GM08714 (cell line): ENCODE results near the gene JAM2.
"Not testable (repeated sequence)": the region's sequence is repeated elsewhere in the genome, so short reads cannot be mapped to it uniquely, and the experiment has no call there.

Source experiments
- H3K4me3 ChIP-seq: fragments of 200-500 bp; sonication (Bioruptor generic); 2 replicates; pipeline ENCODE4 v1.5.1; 2014; ENCODE audit warnings: mild to moderate bottlenecking, low read length, inconsistent platforms
- ZNF274 ChIP-seq: IDR thresholded peaks from 2 replicates; pipeline ENCODE4 v1.6.1; 2012; ENCODE audit warnings: mild to moderate bottlenecking, low read depth, low read length

Gene JAM2

GRCh38 chr21:25676451-25676850 lies 37.4 kb downstream of the JAM2 start:
- no peak overlapping the region for H3K4me3 ChIP-seq
- no peak for TF ChIP-seq ZNF274

DNA sequence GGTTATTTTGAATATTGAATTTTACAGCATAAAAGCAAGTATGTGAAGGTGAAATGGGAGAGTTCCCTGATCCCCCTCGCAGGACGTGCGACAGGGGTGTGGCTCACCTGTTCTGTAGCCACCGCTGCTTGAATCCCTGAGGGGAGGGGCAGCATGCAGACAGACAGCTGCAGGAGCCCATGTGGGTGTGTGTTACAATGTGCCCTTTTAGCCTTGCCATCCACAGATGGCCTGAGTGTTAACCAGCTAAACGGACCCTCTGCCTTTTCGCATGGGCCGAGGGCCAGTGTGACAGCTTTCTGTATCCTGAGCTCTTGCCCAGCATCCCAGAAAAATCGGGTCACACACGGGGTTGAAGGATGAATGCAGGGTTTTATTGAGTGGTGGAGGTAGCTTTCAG lies 43.3 kb downstream of the JAM2 start:
- TF ChIP-seq ZNF274 = no peak
- H3K4me3 ChIP-seq = no peak overlapping the region

DNA sequence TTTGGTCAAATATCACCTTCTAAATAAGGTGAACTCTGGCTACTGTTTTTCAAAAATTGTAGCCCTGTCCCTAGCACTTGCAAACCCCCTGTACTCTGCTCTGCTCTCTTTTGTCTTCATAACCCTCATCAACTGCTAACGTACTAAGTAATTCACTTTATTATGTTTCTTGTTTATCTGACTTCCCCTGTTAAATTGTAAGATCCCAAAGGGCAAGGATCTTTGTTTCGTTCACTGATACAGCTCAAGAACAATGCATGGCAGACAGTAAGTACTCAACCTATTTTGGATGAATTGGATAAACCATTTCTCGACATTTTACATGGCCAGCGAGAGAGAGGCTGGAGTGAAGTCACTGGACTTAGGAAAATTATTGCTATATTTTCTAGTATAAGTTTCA lies 48.7 kb downstream of the JAM2 start:
- no peak for TF ChIP-seq ZNF274
- no peak overlapping the region for H3K4me3 ChIP-seq

- H3K4me3 ChIP-seq = no peak overlapping the region
- no peak for TF ChIP-seq ZNF274
Measured at GRCh38 chr21:25688275-25689155, 49.5 kb downstream of the JAM2 start.

DNA sequence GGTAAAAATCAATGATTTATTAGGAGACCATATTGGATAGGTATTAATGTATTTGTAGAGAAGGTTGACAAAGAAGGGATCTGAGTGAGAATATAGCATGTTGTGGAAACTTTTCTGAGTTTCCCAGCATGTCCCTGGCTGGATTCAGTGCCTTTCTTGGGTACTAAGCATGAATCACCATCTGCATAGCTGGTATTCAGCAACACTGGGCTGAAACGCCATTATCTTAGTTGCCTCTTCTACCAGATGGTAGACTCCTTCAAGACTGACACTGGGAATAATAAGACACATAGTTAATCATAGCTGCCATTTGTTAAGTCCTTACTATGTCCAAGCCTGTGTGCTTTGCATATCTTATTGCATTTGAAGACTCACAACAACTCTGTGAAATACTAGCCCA lies 50.2 kb downstream of the JAM2 start:
- no peak for TF ChIP-seq ZNF274
- no peak overlapping the region for H3K4me3 ChIP-seq

- H3K4me3 ChIP-seq = no peak overlapping the region
- TF ChIP-seq ZNF274 = no peak
Measured at GRCh38 chr21:25691976-25692375, 52.9 kb downstream of the JAM2 start.

DNA sequence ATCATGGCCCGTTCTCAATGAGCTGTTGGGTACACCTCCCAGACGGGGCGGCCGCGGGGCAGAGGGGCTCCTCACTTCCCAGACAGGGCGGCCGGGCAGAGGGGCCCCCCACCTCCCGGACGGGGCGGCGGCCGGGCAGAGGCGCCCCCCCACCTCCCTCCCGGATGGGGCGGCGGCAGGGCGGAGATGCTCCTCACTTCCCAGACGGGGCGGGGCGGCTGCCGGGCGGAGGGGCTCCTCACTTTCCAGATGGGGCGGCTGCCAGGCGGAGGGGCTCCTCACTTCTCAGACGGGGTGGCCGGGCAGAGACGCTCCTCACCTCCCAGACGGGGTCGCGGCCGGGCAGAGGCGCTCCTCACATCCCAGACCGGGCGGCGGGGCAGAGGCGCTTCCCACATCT lies 56.4 kb downstream of the JAM2 start:
- not testable (repeated sequence) for H3K4me3 ChIP-seq

DNA sequence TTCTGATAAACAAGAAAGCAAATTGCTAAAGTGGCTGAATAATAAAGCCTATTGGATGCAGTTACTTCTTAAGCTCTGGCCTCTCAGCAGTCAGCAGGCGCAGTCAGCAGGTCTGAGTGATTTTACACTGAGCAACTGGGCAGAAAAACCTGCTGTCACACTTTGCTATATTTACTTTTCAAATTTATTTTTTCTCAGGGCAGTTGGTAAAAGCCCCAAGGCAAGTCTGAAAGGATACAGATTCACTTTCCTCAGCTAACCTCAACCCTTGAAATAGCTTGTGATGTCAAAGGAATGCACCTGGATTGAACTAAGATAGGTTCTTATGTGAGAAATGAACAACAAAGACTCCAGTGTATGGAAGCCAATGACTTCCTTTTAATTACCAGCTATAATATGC lies 61.7 kb downstream of the JAM2 start:
- no peak overlapping the region for H3K4me3 ChIP-seq
- no peak for TF ChIP-seq ZNF274

DNA sequence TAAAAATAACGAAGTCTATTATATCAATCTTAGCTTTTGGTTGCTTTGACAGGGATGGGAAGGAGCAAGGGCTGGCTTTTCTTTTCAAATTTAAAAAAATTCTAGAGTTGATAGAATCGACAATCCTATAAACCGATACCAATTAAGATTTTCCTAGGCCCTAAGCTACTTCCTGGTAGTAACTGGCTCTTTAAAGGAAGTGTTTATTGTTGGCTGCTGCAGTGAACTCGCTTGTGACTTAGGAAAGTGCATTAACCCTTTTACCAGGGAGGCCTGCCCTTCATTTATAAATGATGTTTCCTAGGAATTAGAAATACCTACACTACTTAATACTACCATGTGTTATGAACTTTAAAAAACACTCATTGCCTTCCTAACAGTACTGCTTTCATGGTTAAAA lies 62.5 kb downstream of the JAM2 start:
- TF ChIP-seq ZNF274 = no peak
- H3K4me3 ChIP-seq = no peak overlapping the region

DNA sequence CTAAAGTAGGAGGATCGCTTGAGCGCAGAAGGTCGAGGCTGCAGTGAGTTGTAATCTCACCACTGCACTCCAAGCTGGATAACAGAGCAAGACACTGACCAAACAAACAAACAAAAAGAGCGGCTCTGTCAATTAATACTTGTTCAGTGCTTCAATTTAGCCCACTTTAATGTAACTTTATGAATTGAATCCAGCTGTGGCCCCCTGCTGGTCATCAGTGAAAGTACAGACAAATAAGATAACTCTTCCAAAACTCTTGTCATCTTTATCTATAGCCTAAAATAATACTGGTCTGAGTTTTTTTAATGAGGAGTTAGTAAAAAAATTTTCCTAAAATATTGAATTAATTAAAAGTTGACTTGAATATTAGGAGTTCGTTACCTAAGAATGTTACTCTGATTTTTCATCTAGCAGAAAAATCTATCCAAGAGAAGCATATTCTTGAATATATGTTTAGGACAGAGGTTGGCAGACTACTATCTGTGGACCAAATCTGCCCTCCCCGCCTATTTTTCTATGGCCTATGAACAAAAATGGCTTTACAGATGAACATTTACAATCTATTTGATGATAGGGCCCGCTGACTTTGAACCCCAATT lies 69.5 kb downstream of the JAM2 start:
- H3K4me3 ChIP-seq = no peak overlapping the region
- TF ChIP-seq ZNF274 = no peak

DNA sequence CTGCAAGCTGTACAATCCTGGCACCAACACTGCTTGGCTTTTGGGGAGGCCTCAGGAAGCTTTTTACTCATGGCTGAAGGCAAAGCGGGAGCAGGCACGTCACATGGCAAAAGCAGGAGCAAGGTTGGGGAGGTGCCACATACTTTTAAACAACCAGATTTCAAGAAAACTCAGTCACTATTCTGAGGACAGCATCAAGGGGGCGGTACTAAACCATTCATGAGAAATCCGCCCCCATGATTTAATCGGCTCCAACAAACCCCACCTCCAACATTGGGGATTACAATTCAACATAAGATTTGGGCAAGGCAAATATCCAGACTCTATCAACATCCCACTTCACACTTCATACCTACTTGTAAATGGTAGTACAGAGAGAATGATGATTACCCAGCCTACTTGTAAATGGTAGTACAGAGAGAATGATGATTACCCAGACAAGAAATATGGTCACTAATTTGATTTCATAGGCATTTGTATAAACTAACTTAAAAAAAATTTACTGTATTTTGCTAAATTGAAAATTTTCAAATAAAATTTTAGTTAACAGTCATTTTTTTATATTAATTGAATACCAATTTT lies 70.7 kb downstream of the JAM2 start:
- H3K4me3 ChIP-seq = no peak overlapping the region

DNA sequence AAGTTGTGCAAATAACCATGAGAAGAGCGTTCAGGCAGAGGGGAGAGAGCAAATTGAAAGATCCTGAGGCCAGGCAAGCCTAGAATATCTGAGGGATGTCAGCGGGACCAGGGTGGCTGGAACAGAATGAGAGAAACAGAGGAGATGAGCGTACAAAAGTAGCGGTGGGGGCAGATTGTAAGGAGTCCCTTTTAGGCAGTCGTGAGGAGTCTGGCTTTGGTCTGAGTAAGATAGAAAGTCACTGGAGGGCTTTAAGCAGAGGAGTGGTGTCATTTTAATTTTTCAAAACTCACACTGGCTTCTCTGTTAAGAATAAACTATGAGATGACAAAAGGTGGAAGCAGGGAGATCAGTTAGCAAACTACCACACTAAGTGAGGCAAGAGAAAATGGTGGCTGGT lies 71.5 kb downstream of the JAM2 start:
- TF ChIP-seq ZNF274 = no peak
- H3K4me3 ChIP-seq = no peak overlapping the region

More for the DNA sequence above, 70.7 kb downstream of the JAM2 start:
- TF ChIP-seq ZNF274 = no peak

GRCh38 chr21:25714066-25714465 lies 75.0 kb downstream of the JAM2 start:
- H3K4me3 ChIP-seq = not testable (repeated sequence)

DNA sequence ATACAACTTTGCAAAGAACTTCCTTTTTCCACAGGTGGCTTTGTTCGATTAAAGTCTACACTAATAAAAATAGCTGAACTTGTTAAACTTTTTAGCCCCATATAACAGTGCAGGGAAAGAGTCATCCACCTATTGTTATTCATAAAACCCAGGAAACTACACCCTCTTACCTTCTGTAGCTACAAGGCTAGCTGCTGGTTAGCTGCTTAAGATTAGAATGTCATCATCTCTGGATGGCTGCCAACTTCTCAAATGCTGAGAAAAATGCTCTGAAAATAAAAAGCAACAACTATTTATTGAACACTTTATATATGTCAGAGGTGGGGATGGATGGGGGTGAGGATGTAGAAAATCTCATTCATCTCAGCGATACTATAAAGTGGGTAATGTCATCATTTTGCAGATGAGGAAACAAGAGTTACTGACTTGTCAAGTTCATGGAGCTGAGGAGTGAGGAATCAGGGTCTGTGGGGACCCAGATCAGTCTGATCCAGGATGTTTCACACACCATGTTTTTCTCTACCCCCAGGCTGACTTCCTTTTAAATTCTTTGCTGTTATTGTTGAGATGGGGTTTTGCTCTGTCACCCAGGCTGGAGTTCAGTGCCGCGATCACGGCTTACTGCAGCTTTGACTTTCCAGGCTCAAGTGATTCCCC lies 78.6 kb downstream of the JAM2 start:
- no peak overlapping the region for H3K4me3 ChIP-seq
- TF ChIP-seq ZNF274 = no peak

DNA sequence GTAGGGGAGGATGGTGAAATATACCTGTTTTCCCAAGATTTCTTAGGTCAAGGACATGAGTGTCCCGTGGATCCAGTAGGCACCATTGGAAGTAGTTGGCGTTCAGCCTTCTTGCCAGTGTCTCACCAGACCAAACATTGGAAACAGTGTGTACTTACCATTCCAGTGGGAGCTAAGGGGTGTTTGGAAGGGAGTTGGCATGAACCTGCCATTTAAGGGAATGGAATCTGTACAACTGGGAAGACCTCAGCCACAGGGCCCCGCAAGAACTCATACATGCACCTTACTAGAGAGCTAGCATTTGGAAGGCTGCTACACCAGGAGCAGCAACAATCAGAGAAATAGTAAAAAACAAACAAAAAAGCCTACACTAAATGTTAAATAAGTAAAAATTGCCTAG lies 82.9 kb downstream of the JAM2 start:
- no peak for TF ChIP-seq ZNF274
- H3K4me3 ChIP-seq = no peak overlapping the region

DNA sequence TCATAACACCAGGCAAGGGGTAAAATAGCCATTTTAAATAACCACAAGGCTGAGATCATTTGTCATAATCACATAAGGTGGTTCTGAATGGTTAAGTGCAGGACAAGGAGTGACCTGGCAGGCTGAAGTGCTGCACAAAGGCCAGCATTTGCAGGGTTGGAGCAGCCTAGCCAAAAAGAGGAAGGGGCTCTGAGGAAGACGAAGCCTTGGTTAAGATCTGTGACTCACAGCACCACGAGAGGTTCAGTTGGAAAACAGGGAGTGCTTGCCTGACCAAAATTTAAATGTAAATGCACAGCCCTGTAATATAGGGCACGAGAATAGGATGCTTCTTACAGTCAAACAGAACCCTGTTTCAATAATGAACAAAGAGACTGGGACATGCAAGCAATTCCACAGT lies 83.6 kb downstream of the JAM2 start:
- no peak overlapping the region for H3K4me3 ChIP-seq
- TF ChIP-seq ZNF274 = no peak
